ENCODE data around the gene SLC17A3.

The SLC17A3 gene

DNA sequence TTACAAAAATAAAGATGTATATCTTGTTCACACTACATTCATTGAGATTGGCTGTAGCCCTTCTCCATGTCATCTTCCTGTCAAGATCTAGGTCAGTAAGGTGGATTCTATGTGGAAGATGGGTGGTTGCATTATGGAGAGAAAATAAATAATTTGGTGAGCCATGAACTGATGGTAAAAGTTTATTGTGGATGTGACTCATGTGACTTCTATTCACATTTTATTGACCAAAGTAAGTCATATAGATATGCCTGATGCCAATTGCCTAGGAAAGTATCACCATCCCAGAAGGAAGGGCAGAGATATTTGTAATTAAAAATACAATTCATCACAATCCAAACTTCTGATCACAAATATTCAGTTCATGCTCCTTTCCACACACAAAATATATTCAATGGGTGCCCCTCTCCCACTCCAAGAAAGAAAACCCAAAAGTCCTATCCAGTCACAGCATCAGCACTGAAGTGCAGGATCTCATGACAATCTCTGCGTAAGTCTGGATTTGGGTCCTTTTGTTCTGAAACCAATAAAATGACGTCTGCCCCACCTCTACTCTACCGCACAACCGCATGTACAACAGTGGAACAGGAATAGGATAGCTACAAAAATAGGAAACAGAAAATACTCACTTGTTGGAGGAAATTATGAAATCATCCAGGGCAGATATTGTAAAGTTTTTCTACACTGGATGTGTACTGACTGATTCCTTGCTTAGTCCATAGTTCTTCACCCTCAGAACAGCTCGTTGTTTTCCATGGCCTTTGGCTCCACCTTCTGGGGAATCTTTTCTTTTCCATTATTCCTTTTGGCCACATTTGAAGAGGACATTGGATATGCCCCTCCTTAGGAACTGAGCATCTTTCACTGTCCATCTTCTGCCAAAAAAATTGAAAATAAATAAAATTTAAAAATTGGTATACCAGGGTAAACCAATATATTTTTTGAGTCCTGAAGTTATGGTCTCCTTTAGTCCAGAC lies 16.1 kb upstream of the SLC17A3 start:
- intact Hi-C loops (cut with DNase I) = no loop called here
- peak in 4 of 10 donors; percentile 6 to 33 (median 10) for DNase-seq

- intact Hi-C loops (cut with DNase I) = no loop called here
- DNase-seq = no peak
Measured at GRCh38 chr6:25888626-25889025, 14.6 kb upstream of the SLC17A3 start.

GRCh38 chr6:25886066-25886465 lies 12.0 kb upstream of the SLC17A3 start:
- no peak for DNase-seq
- intact Hi-C loops (cut with DNase I) = no loop called here

- no peak for DNase-seq
- intact Hi-C loops (cut with DNase I) = no loop called here
Measured at GRCh38 chr6:25883991-25884390, 9.9 kb upstream of the SLC17A3 start.

DNA sequence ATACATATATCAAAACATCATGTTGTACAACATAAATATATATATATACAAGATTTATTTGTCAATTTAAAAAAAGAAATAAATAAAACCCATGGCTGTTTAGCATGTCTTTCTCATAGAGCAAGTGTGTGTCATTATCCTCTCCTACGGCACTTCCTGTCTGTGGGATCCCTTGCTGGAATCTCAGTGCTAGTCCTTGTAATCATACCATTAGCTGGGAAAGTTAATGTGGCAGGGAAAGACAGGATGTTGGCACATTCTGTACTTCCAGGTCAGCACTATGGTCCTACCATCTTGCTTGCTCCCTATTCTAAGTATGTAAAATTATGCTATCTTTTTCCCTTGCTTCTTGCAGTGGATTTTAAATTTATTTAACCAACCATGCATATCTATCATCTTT lies 9.5 kb upstream of the SLC17A3 start:
- intact Hi-C loops (cut with DNase I) = no loop called here

GRCh38 chr6:25882051-25882496 lies 8.0 kb upstream of the SLC17A3 start:
- DNase-seq = peak in 4 of 10 donors; percentile 7 to 84 (median 69)
- intact Hi-C loops (cut with DNase I) = no loop called here

More for the DNA sequence above, 9.5 kb upstream of the SLC17A3 start:
- no peak for DNase-seq

- no peak for DNase-seq
- intact Hi-C loops (cut with DNase I) = no loop called here
Measured at GRCh38 chr6:25880601-25881000, 6.6 kb upstream of the SLC17A3 start.

DNA sequence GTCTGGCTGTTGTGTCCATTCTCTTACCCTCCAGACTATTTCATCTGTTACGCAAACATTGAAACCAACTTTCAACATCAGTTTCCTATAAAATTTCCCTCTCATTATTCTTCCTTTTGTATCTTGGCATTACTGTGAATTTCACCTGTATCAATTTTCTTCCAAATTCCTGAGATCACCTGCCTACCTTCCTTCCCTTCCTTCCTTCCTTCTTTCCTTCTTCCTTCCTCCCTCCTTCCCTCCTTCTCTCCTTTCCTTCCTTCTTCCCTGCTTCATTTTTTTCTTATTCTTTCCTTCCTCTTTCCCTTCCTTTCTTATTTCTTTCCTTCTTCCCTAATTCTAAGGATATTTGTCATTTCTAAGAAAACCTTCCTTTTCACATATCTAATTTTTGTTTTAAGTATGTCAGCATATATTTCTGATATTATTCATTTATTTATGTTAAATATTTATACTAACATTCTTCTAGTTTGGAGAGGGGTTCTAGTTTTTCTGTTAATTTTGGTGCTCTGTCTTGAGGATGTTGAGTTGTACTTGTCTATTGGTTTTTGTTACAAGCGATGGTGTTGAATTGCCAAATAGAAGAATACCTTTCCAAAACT lies 4.8 kb upstream of the SLC17A3 start:
- DNase-seq = no peak

GRCh38 chr6:25875926-25876602 lies 2.0 kb upstream of the SLC17A3 start:
- intact Hi-C loops (cut with DNase I) = no loop called here
- DNase-seq = no peak

More for the DNA sequence above, 4.8 kb upstream of the SLC17A3 start:
- intact Hi-C loops (cut with DNase I) = no loop called here

GRCh38 chr6:25875563-25875905 lies 1.5 kb upstream of the SLC17A3 start:
- intact Hi-C loops (cut with DNase I) = no loop called here
- no peak for DNase-seq

DNA sequence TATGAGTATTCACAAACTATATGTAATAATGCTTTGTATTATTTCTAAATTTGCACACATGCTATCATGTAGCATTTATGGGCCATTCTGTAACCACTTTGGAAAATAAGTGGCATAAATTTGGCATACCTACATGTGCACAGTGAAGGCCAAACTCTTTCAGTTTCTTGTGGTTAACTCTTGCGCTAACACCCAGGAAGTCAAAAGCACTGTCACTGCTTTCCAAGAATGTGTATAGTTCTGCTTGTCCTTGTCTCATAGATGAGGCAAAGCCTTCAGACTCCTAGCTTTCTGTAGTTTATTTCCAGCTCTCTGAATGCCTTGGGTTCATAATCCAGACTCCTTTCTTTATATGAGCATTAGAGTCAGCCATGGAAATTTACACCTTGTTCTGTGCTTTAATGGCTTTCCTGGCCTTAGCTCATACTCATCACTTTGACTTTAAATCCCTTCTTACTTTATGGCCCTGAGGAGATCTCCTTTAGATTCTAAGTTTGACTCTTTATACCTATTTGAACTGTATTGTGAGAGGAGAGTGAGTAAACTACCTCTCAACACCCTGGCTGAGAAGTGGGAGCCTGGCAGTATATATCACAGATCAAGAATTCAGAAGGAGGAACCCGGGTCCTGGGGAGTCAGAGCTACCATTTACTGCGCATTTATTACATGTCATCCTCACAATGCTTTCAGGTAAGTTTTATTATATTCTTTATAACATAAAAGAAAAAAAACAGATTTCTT lies 949 bp upstream of the SLC17A3 start:
- DNase-seq = no peak
- intact Hi-C loops (cut with DNase I) = no loop called here

- intact Hi-C loops (cut with DNase I) = no loop called here
- no peak for DNase-seq
Measured at GRCh38 chr6:25872814-25873213, 1.2 kb downstream of the SLC17A3 start.

GRCh38 chr6:25869840-25870239 lies 4.2 kb downstream of the SLC17A3 start:
- intact Hi-C loops (cut with DNase I) = no loop called here

GRCh38 chr6:25868436-25869183 lies 5.4 kb downstream of the SLC17A3 start:
- no peak for DNase-seq
- intact Hi-C loops (cut with DNase I) = no loop called here

More at GRCh38 chr6:25869840-25870239, 4.2 kb downstream of the SLC17A3 start:
- DNase-seq = no peak

DNA sequence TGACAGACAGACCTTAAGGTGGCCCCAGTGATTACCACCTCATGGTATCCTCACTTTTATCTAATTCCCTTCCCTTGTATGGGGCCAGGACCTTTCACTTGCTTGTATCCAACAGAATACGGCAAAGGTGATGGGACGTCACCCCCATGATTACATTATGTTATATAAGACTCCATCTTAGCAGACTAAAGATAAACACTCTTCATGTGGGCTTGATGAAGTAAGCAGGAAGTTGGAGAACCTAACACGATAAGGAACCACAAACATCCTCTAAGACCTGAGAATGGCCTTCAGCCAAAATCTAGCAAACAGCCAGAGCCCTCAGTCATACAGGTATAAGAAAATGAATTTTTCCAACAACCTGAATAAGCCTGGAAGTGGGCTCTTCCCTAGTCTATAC lies 8.0 kb downstream of the SLC17A3 start:
- intact Hi-C loops (cut with DNase I) = no loop called here
- no peak for DNase-seq

DNA sequence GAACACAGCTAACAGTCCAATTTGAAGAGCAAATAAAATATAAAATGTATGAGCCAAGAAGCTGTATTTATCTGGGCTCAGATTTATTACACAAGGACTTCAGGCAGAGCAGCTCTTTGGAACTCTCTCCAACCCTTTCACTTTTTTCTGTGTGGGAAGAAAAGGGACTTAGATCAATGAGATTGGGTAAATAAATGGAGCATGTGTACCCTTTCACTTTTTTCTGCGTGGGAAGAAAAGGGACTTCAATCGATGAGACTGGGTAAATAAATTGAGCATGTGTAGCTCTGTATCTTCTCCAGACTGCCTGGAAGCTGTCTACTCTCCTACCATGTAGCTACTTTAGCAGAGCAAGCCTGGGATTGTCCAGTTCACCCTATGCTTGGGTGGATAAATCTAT lies 10.7 kb downstream of the SLC17A3 start:
- no peak for DNase-seq
- intact Hi-C loops (cut with DNase I) = no loop called here

DNA sequence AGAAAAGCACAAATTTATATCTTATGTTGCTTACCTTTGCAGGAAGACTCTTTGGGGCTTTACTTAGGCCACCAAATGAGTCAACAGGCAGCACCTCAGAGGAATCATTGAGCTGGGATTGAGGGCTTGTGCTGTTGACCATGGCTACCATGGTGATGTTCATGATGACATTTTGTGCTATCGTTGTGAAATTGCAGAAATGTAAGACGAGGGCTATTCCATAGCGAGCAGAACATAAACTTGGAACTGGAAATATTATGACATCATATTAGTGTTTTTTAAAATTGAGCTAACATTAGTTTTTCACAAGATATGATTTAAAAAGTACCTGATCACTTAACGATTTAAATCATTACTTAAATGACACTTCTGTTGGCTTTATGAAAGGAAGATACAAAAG lies 11.8 kb downstream of the SLC17A3 start:
- intact Hi-C loops (cut with DNase I) = no loop called here
- no peak for DNase-seq

GRCh38 chr6:25852756-25853155 lies 21.3 kb downstream of the SLC17A3 start:
- no peak for DNase-seq
- intact Hi-C loops (cut with DNase I) = no loop called here

DNA sequence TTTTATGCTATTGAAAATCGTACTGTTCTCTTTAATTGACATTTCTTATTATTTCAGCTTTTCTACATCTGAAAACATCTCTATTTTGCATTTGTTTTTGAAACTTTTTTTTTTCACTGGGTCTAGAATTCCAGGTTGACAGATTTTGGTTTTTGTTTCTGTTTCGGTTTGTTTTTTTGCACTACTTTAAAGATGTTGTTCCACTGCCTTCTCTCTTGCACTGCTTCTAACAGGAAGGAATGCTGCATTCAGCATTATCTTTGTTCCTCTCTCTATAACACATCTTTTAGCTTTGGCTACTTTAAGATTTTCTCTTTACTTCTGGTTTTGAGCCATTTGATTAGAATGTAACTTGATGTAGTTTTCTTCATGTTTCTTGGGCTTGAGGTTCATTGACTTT lies 22.1 kb downstream of the SLC17A3 start:
- no peak for DNase-seq
- intact Hi-C loops (cut with DNase I) = no loop called here

GRCh38 chr6:25844518-25844917 lies 29.5 kb downstream of the SLC17A3 start:
- DNase-seq = peak in 1 of 10 donors; percentile 4
- intact Hi-C loops (cut with DNase I) = no loop called here
